Ovary (tissue), 3 donors: ENCODE measurements around the gene ADH4.
"Not testable (repeated sequence)": the region's sequence is repeated elsewhere in the genome, so short reads cannot be mapped to it uniquely, and the experiment has no call there.

Experiments used
- EP300 ChIP-seq: sonication (generic); formaldehyde crosslinking; IDR thresholded peaks from one replicate; pipeline ENCODE4 v1.6.1; 2017; ENCODE audit warnings: antibody characterized with exemption
- POLR2A ChIP-seq: fragments of 450-650 bp; IDR thresholded peaks from one replicate; pipeline ENCODE4 v1.6.1; 2017; ENCODE audit warnings: antibody characterized with exemption, mild to moderate bottlenecking, moderate library complexity
- TF ChIP-seq, protein P1 (sequence below), 3 donors: fragments of 450-650 bp in 2 of 3; fragments of 200-600 bp in 1 of 3; IDR thresholded peaks; one replicate each; pipeline versions ENCODE4 v1.5.1 to v1.8.0; 2016 to 2022; ENCODE audit warnings: antibody characterized with exemption in 3 of 3, mild to moderate bottlenecking in 1 of 3
- donor health status: DM: no; HTN: no; CAD: no.

DNA sequence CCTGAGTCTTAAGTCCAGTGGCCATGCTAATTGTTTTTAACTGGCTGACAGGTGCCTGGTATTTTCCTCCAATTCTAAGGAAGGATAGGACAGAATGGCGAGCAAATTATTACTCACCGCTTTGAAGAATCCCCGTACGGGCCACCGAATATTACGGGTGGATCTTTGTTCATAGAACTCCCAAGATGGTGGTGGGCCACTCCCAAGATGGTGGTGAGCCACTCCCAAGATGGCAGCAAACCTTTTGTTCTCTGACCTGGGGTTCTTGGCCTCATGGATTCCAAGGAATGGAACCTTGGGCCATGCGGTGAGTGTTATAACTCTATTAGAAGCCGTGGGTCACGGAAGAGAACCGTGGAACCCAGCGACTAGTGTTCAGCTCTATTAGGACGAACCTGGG, 34.8 kb downstream of the ADH4 start:
- TF ChIP-seq, protein P1, sequence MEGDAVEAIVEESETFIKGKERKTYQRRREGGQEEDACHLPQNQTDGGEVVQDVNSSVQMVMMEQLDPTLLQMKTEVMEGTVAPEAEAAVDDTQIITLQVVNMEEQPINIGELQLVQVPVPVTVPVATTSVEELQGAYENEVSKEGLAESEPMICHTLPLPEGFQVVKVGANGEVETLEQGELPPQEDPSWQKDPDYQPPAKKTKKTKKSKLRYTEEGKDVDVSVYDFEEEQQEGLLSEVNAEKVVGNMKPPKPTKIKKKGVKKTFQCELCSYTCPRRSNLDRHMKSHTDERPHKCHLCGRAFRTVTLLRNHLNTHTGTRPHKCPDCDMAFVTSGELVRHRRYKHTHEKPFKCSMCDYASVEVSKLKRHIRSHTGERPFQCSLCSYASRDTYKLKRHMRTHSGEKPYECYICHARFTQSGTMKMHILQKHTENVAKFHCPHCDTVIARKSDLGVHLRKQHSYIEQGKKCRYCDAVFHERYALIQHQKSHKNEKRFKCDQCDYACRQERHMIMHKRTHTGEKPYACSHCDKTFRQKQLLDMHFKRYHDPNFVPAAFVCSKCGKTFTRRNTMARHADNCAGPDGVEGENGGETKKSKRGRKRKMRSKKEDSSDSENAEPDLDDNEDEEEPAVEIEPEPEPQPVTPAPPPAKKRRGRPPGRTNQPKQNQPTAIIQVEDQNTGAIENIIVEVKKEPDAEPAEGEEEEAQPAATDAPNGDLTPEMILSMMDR (IDR thresholded peaks at IDR 0.05): not testable (repeated sequence)
- not testable (repeated sequence) for TF ChIP-seq POLR2A, EP300
